AG04450 (cell line): ENCODE measurements around the gene MYO1C. TPM values are rescaled to one million over a fixed set of nuclear protein-coding genes. Genes with fewer than 3 reads are reported as not detected.
"Not testable (repeated sequence)": the region's sequence is repeated elsewhere in the genome, so short reads cannot be mapped to it uniquely, and the experiment has no call there.

Experiments used
- CTCF ChIA-PET: fragments of 300-600, 350-600 bp; formaldehyde crosslinking; extraction: SDS; loops from one replicate; lab custom pipeline; 2022; ENCODE audit warnings: antibody characterized with exemption, inconsistent platforms; lab: Charles Lee
- POLR2A ChIA-PET: fragments of 350-600 bp; formaldehyde crosslinking; extraction: SDS; loops from one replicate; lab custom pipeline; 2021; ENCODE audit warnings: antibody characterized with exemption, inconsistent platforms; lab: Yijun Ruan, JAX
- DNase-seq: peaks from one replicate; pipeline ENCODE4 v3.0.0-alpha.2; 2011; ENCODE audit warnings: low read depth, low spot score
- H3K27ac ChIP-seq: one replicate; pipeline ENCODE4 v1.5.1; 2012; ENCODE audit warnings: low read depth, low read length, control low read depth
- H3K27me3 ChIP-seq: one replicate; pipeline ENCODE4 v1.6.0; 2012; ENCODE audit warnings: low read length; ENCODE audit not compliant: control insufficient read depth, insufficient read depth
- H3K4me3 ChIP-seq: 2 replicates; pipeline ENCODE4 v1.5.1; 2011; ENCODE audit warnings: mild to moderate bottlenecking, low read depth, low read length, control low read depth
- H3K9me3 ChIP-seq: 2 replicates; pipeline ENCODE4 v1.5.1; 2012; ENCODE audit warnings: low read length; ENCODE audit not compliant: control insufficient read depth, insufficient read depth
- polyA plus RNA-seq: library from polyadenylated mRNA; depleted of rRNA; stranded (reverse); fragments of >200 nt; gene quantifications from 2 replicates; pipeline ENCODE4 v1.2.3, GENCODE V29; 2011
- TF ChIP-seq, protein P1 (sequence below): IDR thresholded peaks from 2 replicates; pipeline ENCODE4 v1.5.1; 2011; ENCODE audit warnings: low read depth, low read length, control low read depth, inconsistent platforms

Gene MYO1C
- polyA plus RNA-seq, 1 experiment: 147 TPM

DNA sequence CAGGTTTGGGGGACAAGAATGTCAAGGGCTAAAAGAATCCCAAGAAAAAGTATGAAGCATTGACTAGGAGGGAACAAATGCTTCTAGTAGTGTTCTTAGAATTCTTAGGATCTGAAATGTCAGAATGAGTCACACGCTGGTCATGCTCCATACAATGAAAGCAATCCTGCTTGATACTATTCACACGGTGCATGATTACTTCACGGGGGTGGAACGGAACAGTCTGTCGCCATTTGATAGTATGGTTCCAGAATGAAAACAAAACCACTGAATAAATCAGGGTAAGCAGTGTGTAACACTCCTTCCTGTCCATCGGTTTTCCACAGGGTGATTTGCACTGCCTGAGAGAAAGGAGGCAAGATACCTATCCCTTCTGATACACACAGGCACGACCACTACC lies 69.6 kb downstream of the MYO1C start:
- CTCF ChIA-PET: interaction anchor here (1.1 to 2.2 kb wide), 2 partner anchors 52 to 57 kb away, joined by 3 to 12 read pairs; no protein-coding TSS in a partner anchor
- TF ChIP-seq, protein P1, sequence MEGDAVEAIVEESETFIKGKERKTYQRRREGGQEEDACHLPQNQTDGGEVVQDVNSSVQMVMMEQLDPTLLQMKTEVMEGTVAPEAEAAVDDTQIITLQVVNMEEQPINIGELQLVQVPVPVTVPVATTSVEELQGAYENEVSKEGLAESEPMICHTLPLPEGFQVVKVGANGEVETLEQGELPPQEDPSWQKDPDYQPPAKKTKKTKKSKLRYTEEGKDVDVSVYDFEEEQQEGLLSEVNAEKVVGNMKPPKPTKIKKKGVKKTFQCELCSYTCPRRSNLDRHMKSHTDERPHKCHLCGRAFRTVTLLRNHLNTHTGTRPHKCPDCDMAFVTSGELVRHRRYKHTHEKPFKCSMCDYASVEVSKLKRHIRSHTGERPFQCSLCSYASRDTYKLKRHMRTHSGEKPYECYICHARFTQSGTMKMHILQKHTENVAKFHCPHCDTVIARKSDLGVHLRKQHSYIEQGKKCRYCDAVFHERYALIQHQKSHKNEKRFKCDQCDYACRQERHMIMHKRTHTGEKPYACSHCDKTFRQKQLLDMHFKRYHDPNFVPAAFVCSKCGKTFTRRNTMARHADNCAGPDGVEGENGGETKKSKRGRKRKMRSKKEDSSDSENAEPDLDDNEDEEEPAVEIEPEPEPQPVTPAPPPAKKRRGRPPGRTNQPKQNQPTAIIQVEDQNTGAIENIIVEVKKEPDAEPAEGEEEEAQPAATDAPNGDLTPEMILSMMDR: no peak

DNA sequence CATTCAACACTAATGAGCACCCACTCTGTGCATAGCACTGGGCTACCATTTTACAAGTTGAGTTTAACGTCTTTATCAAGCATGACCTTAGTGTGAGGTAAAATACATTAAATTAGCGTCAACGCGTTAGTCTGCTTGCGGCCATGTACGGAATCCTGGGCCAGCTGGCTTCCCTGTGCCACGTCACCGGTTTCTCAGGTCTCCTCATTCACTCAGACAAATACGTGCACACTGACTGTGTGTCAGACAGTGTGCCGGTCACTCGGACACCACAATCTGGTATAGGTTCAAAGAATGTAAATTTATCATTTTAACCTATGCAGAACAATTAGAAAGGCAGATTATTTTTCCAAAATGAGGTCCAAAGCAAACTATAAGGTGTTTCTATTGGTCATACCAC lies 71.0 kb downstream of the MYO1C start:
- ChIA-PET POLR2A (no interaction called here), CTCF (no interaction called here)
- no peaks in the 10 kb centered on the region for H3K27me3 ChIP-seq
- TF ChIP-seq, protein P1: no peak
- H3K27ac ChIP-seq: no peak overlapping the region
- no peak for DNase-seq
- H3K9me3 ChIP-seq: no peaks in the 10 kb centered on the region
- no peak overlapping the region for H3K4me3 ChIP-seq

More for the DNA sequence above, 69.6 kb downstream of the MYO1C start:
- H3K9me3 ChIP-seq: no peaks in the 10 kb centered on the region
- H3K27me3 ChIP-seq: no peaks in the 10 kb centered on the region
- peak; percentile 87 for DNase-seq
- H3K27ac ChIP-seq: peak overlapping the region; percentile 89
- POLR2A ChIA-PET: interaction anchor here (0.6 to 0.9 kb wide), 2 partner anchors 9 to 15 kb away, joined by 3 to 6 read pairs; no protein-coding TSS in a partner anchor
- H3K4me3 ChIP-seq: no peak overlapping the region

- H3K27me3 ChIP-seq: no peaks in the 10 kb centered on the region
- no peak overlapping the region for H3K27ac ChIP-seq
- no peak overlapping the region for H3K4me3 ChIP-seq
- no peak for DNase-seq
- TF ChIP-seq, protein P1: no peak
- ChIA-PET CTCF (no interaction called here), POLR2A (no interaction called here)
- H3K9me3 ChIP-seq: no peaks in the 10 kb centered on the region
Measured at GRCh38 chr17:1420981-1421380, 71.5 kb downstream of the MYO1C start.

DNA sequence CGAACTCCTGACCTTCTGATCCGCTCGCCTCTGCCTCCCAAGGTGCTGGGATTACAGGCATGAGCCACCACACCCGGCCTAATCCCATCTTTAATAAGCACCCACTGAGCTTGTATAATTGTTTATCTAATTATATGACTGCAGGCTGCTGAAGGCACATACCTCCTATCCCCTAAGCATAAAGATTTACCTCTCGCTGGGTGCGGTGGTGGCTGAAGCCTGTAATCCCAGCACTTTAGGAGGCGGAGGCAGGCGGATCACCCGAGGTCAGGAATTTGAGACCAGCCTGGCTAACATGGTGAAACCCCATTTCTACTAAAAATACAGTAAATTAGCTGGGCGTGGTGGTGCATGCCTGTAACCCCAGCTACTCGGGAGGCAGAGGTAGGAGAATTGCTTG lies 72.3 kb downstream of the MYO1C start:
- CTCF ChIA-PET: interaction anchor here (0.7 kb wide), 2 partner anchors 55 to 98 kb away, joined by 3 to 5 read pairs; no protein-coding TSS in a partner anchor
- POLR2A ChIA-PET: interaction anchor here (0.6 kb wide), 1 partner anchor 53 kb away, joined by 3 read pairs; no protein-coding TSS in a partner anchor
- Histone ChIP-seq H3K27me3 (no peaks in the 10 kb centered on the region), H3K4me3 (no peak overlapping the region), H3K27ac (no peak overlapping the region), H3K9me3 (no peaks in the 10 kb centered on the region)
- TF ChIP-seq, protein P1: no peak
- DNase-seq: no peak

DNA sequence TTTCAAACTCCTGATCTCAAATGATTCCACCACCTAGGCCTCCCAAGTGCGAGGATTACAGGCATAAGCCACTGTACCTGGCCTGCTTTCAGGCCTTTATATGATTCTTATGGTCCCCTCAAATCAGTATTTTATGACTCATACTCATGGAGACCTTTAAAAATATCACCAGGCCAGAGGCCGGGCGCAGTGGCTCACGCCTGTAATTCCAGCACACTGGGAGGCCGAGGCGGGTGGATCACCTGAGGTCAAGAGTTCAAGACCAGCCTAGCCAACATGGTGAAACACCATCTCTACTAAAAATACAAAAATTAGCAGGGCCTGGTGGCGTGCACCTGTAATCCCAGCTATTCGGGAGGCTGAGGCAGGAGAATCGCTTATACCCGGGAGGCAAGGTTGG lies 74.0 kb downstream of the MYO1C start:
- H3K9me3 ChIP-seq, CTCF ChIA-PET, H3K27ac ChIP-seq, DNase-seq, H3K4me3 ChIP-seq, H3K27me3 ChIP-seq, POLR2A ChIA-PET: not testable (repeated sequence)
